ENCODE results near the gene PRORP. TPM values are rescaled to one million over a fixed set of nuclear protein-coding genes. Genes with fewer than 3 reads are reported as not detected.
"Not testable (repeated sequence)": the region's sequence is repeated elsewhere in the genome, so short reads cannot be mapped to it uniquely, and the experiment has no call there.

The PRORP gene
- total and polyA plus RNA-seq, 2 donors from 2014 or later, result 25.1 to 35.6 TPM

GRCh38 chr14:35146711-35147149, 24.4 kb downstream of the PRORP start:
- DNase-seq (no peak), FAIRE-seq (no peak)
- Histone ChIP-seq H3K36me3 (ENCODE audit: control insufficient read depth in 2 of 3, insufficient read depth in 3 of 3, low read length in 3 of 3) (no peaks in the 10 kb centered on the region), H3K9me3 (ENCODE audit: control insufficient read depth in 2 of 3, insufficient read depth in 1 of 3, low read length in 3 of 3) (no peaks in the 10 kb centered on the region), H3K27ac (ENCODE audit: low read depth in 2 of 2, low read length in 2 of 2) (no peak overlapping the region), H3K4me3 (ENCODE audit: low read length in 3 of 3) (no peak overlapping the region), H3K4me1 (ENCODE audit: control insufficient read depth in 2 of 3, insufficient read depth in 2 of 3, low read depth in 1 of 3, low read length in 3 of 3) (no peaks in the 10 kb centered on the region), H3K9ac (ENCODE audit: low read length in 3 of 3) (no peak overlapping the region), H3K27me3 (ENCODE audit: control insufficient read depth, insufficient read depth, low read length) (no peaks in the 10 kb centered on the region)
- intact Hi-C loops (cut with DNase I), result loop anchor here (10.0 kb wide), 1 partner anchor 268 kb away; no protein-coding TSS in a partner anchor
- TF ChIP-seq CTCF (IDR thresholded peaks at IDR 0.05; ENCODE audit: borderline replicate concordance, extremely low read depth, insufficient read depth), result no peak

- Histone ChIP-seq H3K27ac (ENCODE audit: low read depth in 2 of 2, low read length in 2 of 2) (no peak overlapping the region), H3K36me3 (ENCODE audit: control insufficient read depth in 2 of 3, insufficient read depth in 3 of 3, low read length in 3 of 3) (no peaks in the 10 kb centered on the region), H3K4me3 (ENCODE audit: low read length in 3 of 3) (no peak overlapping the region), H3K9me3 (ENCODE audit: control insufficient read depth in 2 of 3, insufficient read depth in 1 of 3, low read length in 3 of 3) (no peaks in the 10 kb centered on the region), H3K4me1 (ENCODE audit: control insufficient read depth in 2 of 3, insufficient read depth in 2 of 3, low read depth in 1 of 3, low read length in 3 of 3) (no peaks in the 10 kb centered on the region), H3K27me3 (ENCODE audit: control insufficient read depth, insufficient read depth, low read length) (no peaks in the 10 kb centered on the region), H3K9ac (ENCODE audit: low read length in 3 of 3) (no peak overlapping the region)
- TF ChIP-seq CTCF (IDR thresholded peaks at IDR 0.05; ENCODE audit: borderline replicate concordance, extremely low read depth, insufficient read depth), result no peak
- DNase-seq (no peak), FAIRE-seq (no peak)
- intact Hi-C loops (cut with DNase I), result loop anchor here (10.0 kb wide), 1 partner anchor 268 kb away; no protein-coding TSS in a partner anchor
Measured at GRCh38 chr14:35147186-35147585, 24.8 kb downstream of the PRORP start.

GRCh38 chr14:35147711-35148110, 25.4 kb downstream of the PRORP start:
- no peak overlapping the region for H3K4me3 ChIP-seq (ENCODE audit: low read length in 3 of 3)
- TF ChIP-seq CTCF (IDR thresholded peaks at IDR 0.05; ENCODE audit: borderline replicate concordance, extremely low read depth, insufficient read depth), result no peak
- FAIRE-seq (no peak), DNase-seq (no peak)
- no peak overlapping the region for H3K27ac ChIP-seq (ENCODE audit: low read depth in 2 of 2, low read length in 2 of 2)
- no peaks in the 10 kb centered on the region for H3K9me3 ChIP-seq (ENCODE audit: control insufficient read depth in 2 of 3, insufficient read depth in 1 of 3, low read length in 3 of 3)
- H3K36me3 ChIP-seq (ENCODE audit: control insufficient read depth in 2 of 3, insufficient read depth in 3 of 3, low read length in 3 of 3), result no peaks in the 10 kb centered on the region
- no peaks in the 10 kb centered on the region for H3K27me3 ChIP-seq (ENCODE audit: control insufficient read depth, insufficient read depth, low read length)
- intact Hi-C loops (cut with DNase I), result loop anchor here (10.0 kb wide), 1 partner anchor 267 kb away; no protein-coding TSS in a partner anchor
- no peak overlapping the region for H3K9ac ChIP-seq (ENCODE audit: low read length in 3 of 3)
- no peaks in the 10 kb centered on the region for H3K4me1 ChIP-seq (ENCODE audit: control insufficient read depth in 2 of 3, insufficient read depth in 2 of 3, low read depth in 1 of 3, low read length in 3 of 3)

- FAIRE-seq (no peak), DNase-seq (no peak)
- Histone ChIP-seq H3K4me3 (ENCODE audit: low read length in 3 of 3) (no peak overlapping the region), H3K9ac (ENCODE audit: low read length in 3 of 3) (no peak overlapping the region), H3K4me1 (ENCODE audit: control insufficient read depth in 2 of 3, insufficient read depth in 2 of 3, low read depth in 1 of 3, low read length in 3 of 3) (no peaks in the 10 kb centered on the region), H3K27me3 (ENCODE audit: control insufficient read depth, insufficient read depth, low read length) (no peaks in the 10 kb centered on the region), H3K36me3 (ENCODE audit: control insufficient read depth in 2 of 3, insufficient read depth in 3 of 3, low read length in 3 of 3) (no peaks in the 10 kb centered on the region), H3K27ac (ENCODE audit: low read depth in 2 of 2, low read length in 2 of 2) (no peak overlapping the region), H3K9me3 (ENCODE audit: control insufficient read depth in 2 of 3, insufficient read depth in 1 of 3, low read length in 3 of 3) (no peaks in the 10 kb centered on the region)
- no peak for TF ChIP-seq CTCF (IDR thresholded peaks at IDR 0.05; ENCODE audit: borderline replicate concordance, extremely low read depth, insufficient read depth)
- intact Hi-C loops (cut with DNase I), result loop anchor here (10.0 kb wide), 1 partner anchor 266 kb away; no protein-coding TSS in a partner anchor
Measured at GRCh38 chr14:35149239-35149638, 26.9 kb downstream of the PRORP start.

GRCh38 chr14:35152531-35152930, 30.2 kb downstream of the PRORP start:
- FAIRE-seq, result not testable (repeated sequence)

More at GRCh38 chr14:35152531-35152930, 30.2 kb downstream of the PRORP start:
- DNase-seq; H3K4me3 ChIP-seq (ENCODE audit: low read length in 3 of 3); H3K27me3 ChIP-seq (ENCODE audit: control insufficient read depth, insufficient read depth, low read length); H3K9me3 ChIP-seq (ENCODE audit: control insufficient read depth in 2 of 3, insufficient read depth in 1 of 3, low read length in 3 of 3); H3K9ac ChIP-seq (ENCODE audit: low read length in 3 of 3); intact Hi-C loops (cut with DNase I); H3K4me1 ChIP-seq (ENCODE audit: control insufficient read depth in 2 of 3, insufficient read depth in 2 of 3, low read depth in 1 of 3, low read length in 3 of 3); H3K36me3 ChIP-seq (ENCODE audit: control insufficient read depth in 2 of 3, insufficient read depth in 3 of 3, low read length in 3 of 3); H3K27ac ChIP-seq (ENCODE audit: low read depth in 2 of 2, low read length in 2 of 2): not testable (repeated sequence)
